ENCODE measurements around the gene TMEM98.
"Not testable (repeated sequence)": the region's sequence is repeated elsewhere in the genome, so short reads cannot be mapped to it uniquely, and the experiment has no call there.

Gene TMEM98

DNA sequence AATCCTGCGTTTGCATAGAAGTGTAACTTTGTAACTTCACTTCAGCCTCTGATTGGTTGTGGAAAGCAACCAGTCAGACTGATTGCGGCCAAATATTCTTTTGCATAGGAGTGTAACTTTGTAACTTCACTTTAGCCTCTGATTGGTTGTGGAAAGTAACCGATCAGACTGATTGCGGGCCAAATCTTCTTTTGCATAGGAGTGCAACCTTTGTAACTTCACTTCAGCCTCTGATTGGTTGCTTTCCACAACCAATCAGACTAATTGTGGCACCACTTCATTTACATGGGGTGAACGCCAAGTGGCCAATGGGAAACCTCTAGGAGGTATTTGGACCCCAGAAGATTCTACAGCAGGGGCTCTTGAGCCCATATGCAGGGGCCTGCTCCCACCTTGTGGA, 1.8 kb upstream of the TMEM98 start:
- no peak for DNase-seq (ENCODE audit: low spot score)
- H3K27ac ChIP-seq = no peak overlapping the region
- ChIA-PET POLR2A (ENCODE audit: low non-redundant PET) (no interaction called here), CTCF (no interaction called here)
- TF ChIP-seq, protein P1, sequence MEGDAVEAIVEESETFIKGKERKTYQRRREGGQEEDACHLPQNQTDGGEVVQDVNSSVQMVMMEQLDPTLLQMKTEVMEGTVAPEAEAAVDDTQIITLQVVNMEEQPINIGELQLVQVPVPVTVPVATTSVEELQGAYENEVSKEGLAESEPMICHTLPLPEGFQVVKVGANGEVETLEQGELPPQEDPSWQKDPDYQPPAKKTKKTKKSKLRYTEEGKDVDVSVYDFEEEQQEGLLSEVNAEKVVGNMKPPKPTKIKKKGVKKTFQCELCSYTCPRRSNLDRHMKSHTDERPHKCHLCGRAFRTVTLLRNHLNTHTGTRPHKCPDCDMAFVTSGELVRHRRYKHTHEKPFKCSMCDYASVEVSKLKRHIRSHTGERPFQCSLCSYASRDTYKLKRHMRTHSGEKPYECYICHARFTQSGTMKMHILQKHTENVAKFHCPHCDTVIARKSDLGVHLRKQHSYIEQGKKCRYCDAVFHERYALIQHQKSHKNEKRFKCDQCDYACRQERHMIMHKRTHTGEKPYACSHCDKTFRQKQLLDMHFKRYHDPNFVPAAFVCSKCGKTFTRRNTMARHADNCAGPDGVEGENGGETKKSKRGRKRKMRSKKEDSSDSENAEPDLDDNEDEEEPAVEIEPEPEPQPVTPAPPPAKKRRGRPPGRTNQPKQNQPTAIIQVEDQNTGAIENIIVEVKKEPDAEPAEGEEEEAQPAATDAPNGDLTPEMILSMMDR (conservative IDR thresholded peaks at IDR 0.05; ENCODE audit: low read depth) = no peak

DNA sequence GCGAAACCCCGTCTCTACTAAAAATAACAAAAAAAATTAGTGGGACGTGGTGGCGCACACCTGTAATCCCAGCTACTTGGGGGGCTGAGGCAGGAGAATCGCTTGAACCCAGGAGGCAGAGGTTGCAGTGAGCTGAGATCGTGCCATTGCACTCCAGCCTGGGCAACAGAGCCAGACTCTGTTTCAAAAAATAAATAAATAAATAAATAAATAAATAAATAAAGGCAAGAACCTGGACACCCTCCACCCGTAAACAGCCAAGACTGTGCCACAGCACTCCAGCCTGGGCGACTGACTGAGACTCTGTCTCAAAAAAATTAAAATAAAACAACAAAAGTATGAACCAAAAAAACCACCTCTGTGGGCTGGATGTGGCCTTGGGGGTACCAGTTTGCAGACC, 1.2 kb upstream of the TMEM98 start:
- POLR2A ChIA-PET (ENCODE audit: low non-redundant PET) = not testable (repeated sequence)

DNA sequence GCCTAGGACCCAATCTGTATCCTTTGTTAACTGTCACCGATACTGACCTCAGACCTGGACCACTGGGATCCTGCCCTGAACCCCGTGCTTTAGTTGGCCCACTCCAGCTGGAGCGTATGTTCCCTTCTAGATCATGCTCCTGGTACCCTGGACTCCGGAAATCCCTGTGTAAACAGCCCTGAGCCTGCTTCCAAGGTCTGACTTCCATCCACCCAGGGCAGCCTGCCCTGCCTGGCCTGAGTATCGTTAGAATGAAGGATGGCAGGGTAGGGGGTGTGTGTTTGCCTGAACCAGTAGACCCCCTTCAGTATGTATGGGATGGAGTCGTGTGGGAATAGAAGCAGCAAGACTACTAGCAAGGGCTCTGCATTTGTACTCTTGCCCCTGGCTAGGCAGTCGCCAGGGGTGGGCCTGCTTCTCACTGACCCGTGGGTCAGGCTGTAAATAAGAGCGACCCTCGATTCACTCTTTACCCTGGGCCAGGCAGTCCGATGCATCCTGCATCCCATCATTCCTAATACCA, 691 bp upstream of the TMEM98 start:
- ChIA-PET POLR2A (ENCODE audit: low non-redundant PET) (no interaction called here), CTCF (no interaction called here)
- no peak overlapping the region for H3K27ac ChIP-seq
- TF ChIP-seq, protein P1 (conservative IDR thresholded peaks at IDR 0.05; ENCODE audit: low read depth) = no peak
- DNase-seq (ENCODE audit: low spot score) = no peak

More for the DNA sequence above, 1.2 kb upstream of the TMEM98 start:
- H3K27ac ChIP-seq; DNase-seq (ENCODE audit: low spot score); CTCF ChIA-PET: not testable (repeated sequence)

DNA sequence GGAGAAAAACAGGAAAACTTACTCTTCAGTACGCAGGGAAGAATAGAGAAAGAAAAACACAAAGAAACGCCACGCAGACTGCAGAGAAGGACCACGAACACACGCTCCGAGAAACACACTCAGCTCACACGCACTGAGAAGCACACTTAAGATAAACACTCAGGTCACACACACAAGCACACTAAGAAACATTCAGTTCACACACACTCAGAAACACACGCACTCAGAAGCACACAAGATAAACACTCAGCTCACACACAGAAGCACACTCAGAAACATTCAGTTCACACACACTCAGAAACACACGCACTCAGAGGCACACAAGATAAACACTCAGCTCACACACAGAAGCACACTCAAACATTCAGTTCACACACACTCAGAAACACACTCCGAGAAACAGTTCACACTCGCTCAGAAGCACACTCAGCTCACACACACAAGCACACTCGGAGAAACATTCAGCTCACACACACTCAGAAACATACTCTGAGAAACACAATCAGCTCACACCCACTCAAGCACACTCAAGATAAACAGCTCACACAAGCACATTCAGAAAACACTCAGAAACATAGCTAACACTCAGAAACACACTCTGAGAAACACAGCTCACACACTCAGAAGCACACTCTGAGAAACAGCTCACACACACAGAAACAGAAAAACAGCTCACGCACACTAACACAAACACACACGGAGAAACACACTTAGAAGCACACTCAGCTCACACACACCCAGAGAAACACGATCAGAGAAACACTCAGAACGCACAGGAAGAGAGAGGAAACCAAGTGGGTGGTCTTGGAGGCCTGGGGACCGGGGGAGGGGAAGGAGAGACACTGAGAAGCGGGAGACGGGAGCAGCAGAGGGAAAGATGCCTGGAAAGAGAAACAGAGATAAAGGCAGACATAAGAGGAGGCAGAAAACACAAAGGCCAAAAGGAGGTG, 908 bp downstream of the TMEM98 start:
- ChIA-PET POLR2A (ENCODE audit: low non-redundant PET) (no interaction called here), CTCF (interaction anchor here (0.6 to 1.1 kb wide), 2 partner anchors 9 to 251 kb away, joined by 3 to 5 read pairs; no protein-coding TSS in a partner anchor)
- no peak for DNase-seq (ENCODE audit: low spot score)
- no peak overlapping the region for H3K27ac ChIP-seq
- TF ChIP-seq, protein P1 (conservative IDR thresholded peaks at IDR 0.05; ENCODE audit: low read depth) = no peak

DNA sequence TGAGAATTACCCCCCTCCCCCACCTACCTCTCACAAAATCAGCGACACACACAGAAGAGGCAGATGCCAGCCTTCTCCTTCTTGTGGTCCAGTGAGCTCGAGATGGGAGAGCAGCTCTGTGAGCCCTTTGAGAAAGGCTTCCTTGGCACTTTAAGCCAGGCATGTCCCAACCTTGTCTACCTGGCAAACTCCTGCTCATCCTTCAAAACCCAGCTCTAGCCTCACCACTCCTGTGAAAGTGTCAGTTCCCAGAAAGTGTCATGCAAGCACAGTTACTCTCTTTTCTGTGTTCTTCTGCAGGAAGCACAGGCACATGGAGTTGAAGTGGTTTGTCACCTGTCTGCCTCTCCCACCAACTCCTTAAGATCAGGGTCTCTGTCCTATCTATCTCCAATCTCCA, 1.6 kb downstream of the TMEM98 start:
- ChIA-PET CTCF (interaction anchor here (0.6 to 1.1 kb wide), 2 partner anchors 8 to 53 kb away, joined by 3 to 5 read pairs; no protein-coding TSS in a partner anchor), POLR2A (ENCODE audit: low non-redundant PET) (no interaction called here)
- TF ChIP-seq, protein P1 (conservative IDR thresholded peaks at IDR 0.05; ENCODE audit: low read depth) = no peak
- H3K27ac ChIP-seq = no peak overlapping the region
- no peak for DNase-seq (ENCODE audit: low spot score)

DNA sequence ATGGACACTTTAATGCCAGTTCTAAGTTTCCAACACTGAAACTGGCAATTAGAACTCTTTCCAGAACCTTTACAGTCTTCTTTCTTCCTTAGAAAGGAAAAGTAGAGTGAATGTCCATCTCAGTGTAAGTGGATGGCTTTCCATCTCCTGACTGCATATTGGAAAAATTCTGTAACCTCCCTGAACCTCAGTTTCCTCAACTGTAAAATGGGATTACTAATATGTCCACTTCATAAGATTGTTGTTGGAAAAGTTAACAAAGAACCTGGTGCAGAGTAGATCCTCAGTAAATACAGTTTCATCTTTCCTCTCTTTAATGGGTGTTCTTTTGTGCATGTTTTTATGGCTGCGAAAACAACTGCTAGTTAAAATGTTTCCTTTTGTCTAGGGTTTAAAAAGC, 2.6 kb downstream of the TMEM98 start:
- DNase-seq (ENCODE audit: low spot score) = no peak
- ChIA-PET CTCF (no interaction called here), POLR2A (ENCODE audit: low non-redundant PET) (no interaction called here)
- no peak overlapping the region for H3K27ac ChIP-seq
- TF ChIP-seq, protein P1 (conservative IDR thresholded peaks at IDR 0.05; ENCODE audit: low read depth) = no peak

DNA sequence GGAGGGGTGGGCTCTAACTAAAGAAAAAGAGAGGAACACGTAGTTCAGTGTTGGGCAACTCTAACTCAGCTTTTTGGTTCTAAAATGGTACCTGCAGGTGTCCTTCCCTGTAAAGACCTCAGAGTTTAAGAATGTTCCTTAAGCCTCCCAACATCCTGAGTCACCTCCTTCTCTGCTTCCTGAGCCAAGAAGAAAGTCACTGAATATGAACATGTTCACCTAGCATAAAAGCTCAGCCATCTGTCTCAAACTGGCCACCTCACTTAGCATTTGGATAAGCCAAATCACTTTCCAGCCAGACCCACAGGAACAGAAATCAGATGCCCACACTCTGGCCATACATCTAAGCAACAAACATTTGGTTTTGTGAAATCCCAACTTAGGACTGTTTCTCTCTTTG, 3.7 kb downstream of the TMEM98 start:
- TF ChIP-seq, protein P1 (conservative IDR thresholded peaks at IDR 0.05; ENCODE audit: low read depth) = no peak
- H3K27ac ChIP-seq = no peak overlapping the region
- no peak for DNase-seq (ENCODE audit: low spot score)
- POLR2A ChIA-PET (ENCODE audit: low non-redundant PET) = no interaction called here
- CTCF ChIA-PET = no interaction called here

All from RWPE1 (cell line).